Left forelimb (tissue), 1 donor: ENCODE results near the gene SIGLEC1.

Experiments
- DNase-seq: peaks from one replicate; pipeline ENCODE4 v3.0.0-alpha.2; 2018; ENCODE audit warnings: low spot score

The SIGLEC1 gene

DNA sequence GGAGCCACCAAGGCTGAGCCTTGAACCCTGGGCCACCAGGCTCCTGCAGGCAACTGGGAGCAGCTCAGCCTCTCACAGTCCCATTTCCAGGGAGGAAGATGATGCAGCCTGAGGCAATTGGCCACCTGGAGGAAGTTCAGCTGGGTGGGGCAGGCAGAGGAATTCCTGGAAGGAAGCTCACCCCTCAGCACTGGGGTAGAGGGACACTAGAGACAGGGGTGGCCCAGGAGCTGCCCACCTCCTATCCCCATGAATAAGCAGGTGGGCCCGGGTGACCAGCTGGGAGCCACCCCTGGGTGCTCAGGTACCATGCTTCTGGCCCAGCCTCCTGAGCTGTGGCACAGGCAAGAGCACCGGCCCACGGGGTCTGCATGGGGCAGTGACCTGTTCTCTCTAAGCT lies 16.5 kb upstream of the SIGLEC1 start:
- peak; percentile 61 for DNase-seq

DNA sequence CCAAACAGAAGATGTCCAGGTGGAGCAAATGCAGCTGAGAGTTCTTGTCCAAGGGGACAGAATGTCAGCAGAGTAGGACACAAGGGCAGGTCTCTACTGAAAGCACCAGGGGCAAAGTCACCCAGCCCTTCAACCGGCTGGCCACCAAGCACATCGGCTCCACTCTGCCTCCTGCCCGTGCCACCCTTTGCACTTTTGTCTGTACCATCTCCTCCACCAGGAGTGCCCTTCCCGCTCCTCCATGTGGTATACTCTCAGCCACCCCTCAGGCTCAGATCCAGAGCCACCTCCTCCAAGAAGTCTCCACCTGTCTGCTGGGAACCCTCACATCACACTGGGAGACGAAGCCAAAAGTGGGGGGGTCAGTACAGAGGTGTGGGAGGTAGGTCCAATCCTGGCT lies 16.0 kb upstream of the SIGLEC1 start:
- DNase-seq: no peak

DNA sequence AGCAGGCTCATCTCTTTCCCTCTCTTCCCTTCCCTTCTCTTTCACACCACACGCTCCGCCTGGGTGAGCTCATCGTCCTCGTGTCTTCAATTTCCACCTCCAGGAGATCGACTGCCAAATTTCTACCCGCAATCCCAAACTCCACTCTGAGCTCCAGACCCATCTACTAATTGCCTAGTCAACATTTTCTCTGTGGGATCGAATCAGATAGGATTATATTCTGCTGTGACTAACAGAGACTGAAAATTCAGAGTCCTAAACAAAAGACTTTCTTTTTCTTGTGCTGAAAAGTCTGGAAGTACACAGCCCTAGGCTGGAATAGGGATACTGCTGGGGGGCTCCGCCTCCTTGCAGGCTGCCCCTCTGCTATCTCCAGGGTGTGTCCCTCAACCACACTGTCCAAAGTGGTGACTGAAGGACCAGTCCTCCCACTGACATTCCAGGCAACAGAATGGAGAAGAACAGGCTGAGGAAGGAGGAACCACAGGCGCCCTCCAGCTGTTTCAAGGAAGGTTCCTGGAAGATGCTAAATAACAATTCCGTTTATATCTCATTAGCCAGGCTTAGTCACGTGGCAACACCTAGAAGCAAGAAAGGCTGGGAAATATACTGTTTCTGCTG lies 15.1 kb upstream of the SIGLEC1 start:
- peak; percentile 65 for DNase-seq

DNA sequence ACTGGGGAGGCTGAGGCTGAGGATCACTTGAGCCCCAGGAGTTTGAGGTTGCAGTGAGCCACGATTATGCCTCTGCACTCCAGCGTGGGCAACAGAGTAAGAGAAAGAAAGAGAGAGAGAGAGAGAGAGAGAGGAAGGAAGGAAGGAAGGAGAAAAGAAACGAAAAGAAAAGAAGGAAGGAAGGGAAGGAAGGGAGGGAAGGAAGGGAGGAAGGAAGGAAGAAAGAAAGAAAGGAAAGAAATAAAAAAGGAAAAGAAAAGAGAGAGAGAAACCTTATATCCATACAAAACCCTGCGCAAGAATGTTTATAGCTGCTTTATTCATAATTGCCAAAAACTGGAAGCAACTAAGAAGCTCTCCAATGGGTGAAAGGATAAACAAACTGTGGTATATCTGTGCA lies 12.0 kb upstream of the SIGLEC1 start:
- DNase-seq: no peak

DNA sequence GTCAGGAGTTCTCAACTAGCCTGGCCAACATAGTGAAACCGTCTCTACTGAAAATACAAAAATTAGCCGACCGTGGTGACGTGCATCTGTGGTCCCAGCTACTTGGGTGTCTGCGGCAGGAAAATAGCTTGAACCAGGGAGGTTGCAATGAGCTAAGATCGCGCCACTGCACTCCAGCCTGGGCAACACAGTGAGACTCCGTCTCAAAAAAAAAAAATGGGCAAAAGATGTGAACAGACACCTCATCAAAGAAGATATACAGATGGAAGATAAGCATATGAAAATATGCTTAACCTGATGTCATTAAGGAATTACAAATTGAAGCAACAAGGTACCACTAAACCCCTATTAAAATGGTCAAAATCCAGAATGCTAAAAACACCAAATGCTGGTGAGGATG lies 10.9 kb upstream of the SIGLEC1 start:
- DNase-seq: no peak

DNA sequence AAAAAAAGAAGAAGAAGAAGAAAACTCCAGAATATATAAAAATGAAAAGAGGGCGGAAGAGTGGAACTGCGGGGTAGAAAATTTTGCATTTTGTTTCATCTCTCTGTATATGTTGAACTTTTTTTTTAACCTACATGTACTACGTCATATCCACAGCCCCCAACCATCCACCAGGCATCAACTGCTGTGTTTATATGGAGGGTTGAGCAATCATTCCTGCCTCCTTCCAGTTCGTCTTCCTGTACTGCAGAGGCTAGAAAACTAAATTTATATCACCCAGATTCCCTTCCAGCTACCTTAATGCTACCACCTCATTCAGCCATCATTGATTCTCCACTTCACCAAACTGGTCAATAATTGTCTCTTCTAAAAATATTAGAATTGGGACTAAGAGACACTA lies 9.5 kb upstream of the SIGLEC1 start:
- no peak for DNase-seq

DNA sequence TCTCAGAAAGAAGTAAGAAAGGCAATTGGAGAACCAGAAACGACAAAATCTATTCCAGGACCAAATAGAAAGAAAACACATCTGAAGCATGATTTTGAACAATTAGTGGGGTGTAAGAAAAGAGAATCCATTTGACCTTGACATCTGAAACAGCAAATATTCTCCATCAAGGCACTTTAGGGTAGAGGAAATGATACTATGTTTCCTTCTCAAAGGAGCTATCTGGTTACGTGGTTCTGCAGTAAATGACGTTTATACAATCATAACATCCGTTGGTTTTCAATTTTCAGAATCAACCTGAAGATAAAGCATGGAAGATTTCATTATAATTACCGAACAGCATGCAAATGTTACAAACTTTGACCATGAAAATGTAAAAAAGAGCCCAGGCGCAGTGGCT lies 8.2 kb upstream of the SIGLEC1 start:
- DNase-seq: no peak

DNA sequence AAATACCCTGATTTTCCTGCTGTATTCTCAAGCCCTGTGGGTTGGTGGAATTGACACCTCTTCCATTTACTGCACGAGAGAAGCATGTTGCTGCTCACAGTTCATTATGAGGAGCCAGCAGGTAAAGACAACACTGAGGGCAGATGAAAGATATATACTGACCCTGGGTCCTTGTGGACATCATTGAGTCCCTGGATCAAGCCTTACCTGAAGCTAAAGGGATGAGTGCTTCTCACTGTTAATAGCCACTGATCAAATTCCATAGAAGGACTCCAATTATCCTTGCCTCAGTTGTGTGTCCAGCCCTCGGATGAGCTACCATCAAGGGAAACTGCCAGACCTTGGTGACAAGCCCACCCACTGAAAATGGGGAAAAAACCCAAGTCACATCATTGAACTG lies 7.7 kb upstream of the SIGLEC1 start:
- DNase-seq: no peak

DNA sequence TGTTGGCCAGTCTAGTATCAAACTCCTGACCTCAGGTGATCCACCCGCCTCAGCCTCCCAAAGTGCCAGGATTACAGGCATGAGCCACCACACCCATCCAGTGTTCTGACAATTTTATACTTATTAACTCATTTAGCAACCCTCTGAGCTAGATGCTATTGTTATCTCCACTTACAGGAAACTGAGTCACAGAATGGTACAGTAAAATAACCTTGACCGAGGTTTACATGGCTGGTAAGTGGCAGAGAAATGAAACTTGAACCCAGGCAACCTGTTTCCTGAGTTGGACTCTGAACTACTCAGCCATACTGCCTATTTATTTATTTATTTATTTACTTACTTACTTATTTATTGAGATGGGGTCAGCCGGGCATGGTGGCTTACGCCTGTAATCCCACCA lies 6.6 kb upstream of the SIGLEC1 start:
- DNase-seq: no peak

DNA sequence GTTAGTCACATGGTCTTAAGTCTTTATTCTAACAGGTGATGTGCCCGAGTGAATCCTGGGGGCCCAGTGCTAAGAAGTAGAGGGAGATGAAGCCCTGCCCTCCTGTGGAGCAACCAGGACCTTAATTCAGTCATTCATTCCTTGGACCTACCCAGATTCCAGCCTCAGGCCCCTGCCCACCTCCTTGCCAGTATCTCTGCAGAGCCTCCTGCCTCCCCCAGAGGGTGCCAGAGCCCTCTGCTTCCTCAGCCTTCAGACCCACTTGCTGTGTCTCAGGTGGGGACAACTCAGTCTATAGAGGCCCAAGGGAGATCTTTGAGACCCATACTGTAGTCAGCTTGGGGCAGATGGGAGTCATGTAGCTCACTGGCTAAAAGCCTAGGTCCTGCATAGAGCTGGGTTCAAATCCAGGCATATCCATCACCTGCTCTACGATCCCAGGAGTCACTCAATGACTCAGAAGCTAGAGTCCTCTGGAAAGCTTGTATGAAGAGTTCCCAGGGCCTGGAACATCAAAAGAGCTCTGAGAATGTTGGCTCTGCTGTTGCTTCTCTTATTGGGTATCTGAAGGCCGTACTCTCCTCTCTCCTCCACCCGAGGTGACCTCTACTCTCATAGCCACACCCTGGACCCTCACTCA lies 3.9 kb upstream of the SIGLEC1 start:
- no peak for DNase-seq

DNA sequence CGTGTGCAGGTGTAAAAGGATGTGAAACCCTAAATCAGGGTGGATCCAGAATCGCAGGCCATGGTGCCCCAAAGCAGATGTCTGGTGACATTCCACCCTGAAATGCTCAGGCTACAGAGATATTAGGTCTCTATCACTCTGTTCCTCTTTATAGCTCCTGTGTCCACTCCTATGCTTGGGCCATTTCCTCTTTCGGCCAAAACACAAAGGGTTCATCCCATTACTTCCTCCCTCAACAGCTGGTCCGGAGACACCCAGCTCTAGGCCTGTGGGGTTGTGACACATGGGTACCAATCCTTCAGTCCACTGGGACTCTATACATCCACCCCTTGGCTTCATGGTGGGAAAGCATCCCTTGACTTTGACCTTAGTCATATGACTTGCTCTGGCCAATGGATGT lies 1.7 kb upstream of the SIGLEC1 start:
- no peak for DNase-seq

DNA sequence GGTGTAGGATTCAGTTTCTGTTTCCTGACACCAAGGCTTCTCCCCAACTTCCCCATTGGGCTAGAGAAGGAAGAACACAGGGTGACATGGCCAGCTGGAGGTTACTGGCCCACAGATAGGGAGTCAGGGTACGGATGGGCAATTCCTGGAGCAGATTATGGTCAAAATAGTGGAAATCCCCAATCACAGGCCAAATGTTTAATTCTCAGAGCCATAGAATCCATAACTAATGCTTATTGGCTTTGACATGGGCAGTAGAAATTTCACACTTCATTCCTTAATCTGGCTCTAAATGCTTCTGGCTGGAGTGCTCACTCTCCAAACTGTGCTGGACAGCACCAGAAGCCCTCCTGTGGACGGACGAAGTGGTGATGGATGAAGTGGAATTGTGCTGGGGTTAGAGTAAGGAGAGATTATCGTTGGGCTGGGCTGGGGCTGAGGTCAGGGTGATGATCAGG lies 887 bp downstream of the SIGLEC1 start:
- no peak for DNase-seq

DNA sequence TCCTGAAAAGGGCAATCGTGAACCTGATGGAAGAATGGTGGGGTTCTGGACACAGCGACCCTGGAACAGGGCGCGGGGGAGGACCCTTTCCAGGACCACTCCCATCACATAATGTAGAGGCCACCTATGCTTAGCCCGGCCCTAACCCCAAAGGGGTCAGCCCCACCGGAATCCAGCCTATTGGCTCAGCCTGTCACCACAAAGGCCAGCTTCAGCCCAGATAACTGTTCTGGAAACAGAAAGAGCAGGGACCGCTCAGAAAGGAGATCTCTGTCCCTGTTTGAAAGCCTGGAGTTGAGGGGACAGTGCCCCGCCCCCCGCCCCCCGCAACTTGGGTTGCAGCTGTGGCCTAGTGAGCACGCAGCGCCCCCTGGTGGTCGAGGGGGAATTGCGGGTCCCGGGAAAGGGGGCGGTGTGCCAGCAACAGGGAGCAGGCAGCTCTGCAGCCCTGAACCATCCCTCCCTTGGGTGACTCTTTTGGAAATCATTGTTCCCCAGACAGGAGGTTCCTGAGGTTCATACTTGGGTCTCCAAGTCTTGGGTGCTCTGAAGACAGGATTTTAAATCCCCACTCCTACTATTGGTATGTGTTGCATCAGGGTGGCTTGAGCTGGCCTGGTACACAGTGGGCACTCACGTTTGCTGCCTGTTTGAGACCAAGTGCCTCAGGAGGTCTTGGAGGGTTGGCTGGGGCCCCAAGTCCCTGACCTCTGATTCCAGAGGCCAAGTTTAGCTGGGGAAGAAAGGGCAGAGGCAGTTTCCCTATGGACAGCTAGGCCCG lies 1.5 kb downstream of the SIGLEC1 start:
- peak; percentile 88 for DNase-seq

DNA sequence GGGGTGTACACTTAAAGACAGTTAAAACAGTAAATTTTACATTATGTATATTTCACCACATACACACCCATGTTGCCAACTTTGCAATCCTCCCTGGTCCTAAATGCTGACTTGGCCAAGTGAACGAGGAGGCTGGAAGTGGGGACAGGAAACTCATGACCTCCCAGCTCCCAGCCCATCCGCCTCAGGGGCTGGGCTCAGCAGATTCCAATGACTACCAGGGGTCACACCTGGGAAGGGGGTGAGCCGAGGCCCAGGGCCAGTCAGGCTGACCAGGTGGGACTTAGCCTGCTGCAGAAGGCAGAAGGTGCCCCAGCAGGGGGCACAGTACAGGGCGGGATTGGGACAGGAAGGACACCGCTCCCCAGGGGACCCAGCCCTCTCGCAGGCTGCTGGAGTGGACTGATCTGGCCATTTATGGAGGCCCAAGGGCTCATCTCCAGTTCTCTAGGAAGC lies 2.4 kb downstream of the SIGLEC1 start:
- DNase-seq: no peak

DNA sequence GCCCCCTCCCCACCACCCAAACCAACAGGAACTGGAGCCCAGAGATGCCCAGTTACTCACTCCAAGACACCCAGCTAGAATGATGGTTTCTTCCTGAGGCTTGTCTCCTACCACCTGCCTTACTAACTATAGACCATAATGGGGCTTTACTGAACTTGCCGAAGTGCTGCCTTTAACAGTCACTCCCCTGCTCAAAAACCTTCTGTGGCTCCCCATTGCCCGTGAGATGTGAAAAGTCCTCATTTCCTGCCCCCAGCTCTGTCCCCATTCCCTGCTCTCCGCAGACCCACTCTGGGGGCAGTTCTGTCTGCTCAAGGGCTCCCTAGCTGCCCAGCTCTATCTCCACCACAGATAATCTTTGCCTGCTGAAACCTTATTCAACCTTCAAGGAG lies 4.9 kb downstream of the SIGLEC1 start:
- no peak for DNase-seq

DNA sequence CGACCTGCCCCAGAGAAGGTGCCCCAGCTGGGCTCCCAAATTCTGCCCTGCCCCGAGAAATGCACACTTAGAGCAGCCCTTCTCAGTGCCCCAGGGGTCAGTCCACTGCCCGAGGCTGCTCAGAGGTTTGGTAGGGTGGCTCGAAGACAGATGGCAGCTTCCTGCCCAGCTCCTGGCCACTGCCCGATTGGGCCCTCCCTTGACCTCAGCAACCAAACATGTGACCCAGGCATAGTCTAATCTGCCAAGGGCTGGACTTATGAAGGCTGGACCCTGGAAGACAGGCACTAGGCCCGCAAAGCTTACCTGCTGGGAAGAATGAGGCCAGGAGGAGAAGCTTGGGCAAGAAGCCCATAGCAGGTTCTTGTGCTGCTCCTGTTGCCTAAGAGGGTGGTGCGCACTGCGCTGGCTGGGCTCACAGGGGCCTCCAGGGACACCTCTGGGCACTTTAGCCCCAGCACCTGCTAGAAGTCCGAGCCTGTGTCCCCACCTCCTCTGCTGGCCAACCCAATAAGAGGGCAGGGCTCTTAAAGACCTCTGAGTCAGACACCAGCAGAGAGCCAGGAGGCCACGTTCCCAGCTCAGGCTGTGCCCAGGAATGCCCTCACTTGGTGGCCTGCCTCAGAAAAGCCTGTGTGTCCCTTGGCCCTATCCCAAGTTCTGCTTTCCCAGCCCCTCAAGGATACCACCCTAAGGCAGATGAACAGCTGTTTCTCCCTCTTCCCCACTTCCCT lies 5.5 kb downstream of the SIGLEC1 start:
- no peak for DNase-seq

DNA sequence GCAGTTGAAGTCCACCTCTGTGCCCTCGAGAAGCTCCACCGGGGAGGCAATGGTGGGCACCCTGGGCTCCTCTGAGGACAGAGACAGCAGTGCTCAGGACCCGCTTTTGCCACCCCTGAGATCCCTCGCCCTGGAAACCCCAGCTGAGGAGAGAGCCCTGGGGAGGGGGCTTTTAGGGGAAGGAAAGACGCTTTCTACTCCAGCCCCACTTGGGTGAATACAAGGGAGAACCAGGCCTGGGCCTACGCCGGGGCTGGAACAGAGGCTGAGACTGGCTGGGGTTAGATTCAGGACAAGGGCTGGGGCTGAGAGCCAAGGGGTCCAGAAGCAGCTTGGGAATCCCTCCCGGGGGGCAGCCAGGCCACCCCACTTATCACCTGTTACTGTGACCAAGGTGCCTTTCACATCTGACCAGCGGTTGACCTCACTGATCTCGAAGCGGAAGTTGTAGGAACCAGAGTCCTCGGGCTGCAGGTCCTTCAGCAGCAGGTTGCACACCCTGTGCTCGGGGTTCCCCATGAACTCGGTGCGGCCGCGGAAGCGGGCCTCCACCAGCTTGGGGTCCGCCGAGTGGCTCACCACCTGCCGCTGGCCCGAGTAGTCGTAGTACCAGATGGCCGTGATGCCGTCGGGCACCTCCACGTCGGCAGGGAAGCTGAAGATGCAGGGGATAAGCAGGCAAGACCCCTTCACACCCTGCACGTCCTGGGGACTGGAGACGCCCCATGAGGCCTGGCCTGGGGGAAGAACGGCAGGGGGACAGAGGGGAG lies 6.2 kb downstream of the SIGLEC1 start:
- no peak for DNase-seq

DNA sequence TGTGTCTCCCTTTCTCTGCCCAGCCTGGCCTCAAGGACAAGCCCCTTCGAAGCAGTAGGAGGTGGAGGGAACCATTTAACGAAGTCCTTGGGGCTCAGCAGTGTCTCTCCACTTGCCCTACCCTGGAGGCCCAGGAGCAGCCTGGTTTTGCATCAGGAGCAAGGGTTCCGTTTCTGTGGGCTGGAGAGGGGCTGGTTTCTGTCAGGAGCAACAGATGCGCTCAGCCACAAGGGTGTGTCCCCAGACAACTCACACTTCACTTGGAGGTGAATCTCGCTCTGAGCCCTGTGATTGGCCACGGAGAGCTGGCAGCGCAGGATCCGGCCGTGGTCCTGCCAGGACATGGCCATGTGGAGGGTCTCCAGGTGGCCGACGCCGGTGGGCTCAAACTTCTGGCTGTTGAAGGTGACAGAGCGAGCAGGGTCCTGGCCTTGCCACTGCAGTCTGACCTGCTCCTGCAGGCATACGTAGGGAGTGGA lies 6.9 kb downstream of the SIGLEC1 start:
- no peak for DNase-seq

DNA sequence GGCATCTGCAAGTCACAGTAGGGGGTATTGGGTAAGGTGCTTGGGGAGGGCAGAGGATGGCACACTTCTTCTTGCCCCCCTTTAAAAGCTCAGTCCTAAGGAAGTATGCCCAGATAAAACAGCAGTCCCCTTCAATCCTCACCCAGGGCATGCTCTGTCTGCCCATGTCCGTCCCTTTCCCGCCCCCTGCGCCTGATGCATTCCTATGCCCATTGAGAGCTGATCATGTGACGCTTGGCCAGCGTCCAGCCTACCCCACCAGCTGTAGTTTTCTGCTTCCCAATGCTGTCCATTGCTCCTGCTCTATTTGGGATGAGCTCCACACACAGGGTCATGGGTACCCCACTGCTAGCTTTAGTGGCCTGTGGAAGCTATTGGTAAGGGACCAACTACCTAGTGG lies 8.3 kb downstream of the SIGLEC1 start:
- no peak for DNase-seq

DNA sequence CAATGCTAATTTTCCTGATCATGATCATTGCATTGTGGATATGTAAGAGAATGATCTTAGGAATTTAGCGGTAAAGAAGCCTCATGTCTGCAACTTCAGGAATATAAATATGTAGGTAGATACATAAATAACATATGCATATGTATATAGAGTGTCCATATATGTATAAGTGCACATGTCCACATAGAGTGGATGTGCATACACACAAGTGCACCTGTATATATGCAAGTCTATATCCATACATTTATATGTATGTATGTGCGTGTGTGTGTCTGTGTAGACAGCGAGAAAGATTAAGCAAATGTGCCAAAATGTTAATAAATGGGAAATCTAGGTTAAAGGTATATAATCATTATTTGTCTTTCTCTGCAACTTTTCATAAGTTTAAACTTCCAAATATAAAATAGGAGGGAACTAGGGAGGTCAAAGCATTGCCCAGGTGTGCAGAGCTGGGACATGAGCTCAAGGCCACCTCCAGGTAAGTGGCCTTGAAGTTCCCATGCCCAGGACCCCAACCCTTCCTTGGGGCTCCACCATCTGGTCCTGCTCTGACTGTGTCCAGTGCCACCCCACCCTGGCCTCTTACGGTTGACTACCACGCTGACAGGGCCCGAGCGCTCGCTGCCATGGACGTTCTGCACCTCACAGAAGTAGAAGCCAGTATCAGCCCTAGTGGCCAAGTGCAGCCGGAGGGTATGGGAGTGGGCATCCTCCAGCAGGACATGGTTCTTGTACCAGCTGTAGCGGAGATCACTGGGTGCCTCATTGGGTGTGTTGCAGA lies 9.6 kb downstream of the SIGLEC1 start:
- no peak for DNase-seq
